Nephron progenitor cell (in vitro differentiated cells): Measurements from ENCODE around the gene VTN.

ENCODE experiments used
- DNase-seq: peaks from one replicate; pipeline ENCODE4 v3.0.0; 2021
- H3K27ac Mint-ChIP-seq: 2 replicates; pipeline ENCODE4 v1.8.0; 2021; ENCODE audit warnings: mild to moderate bottlenecking, moderate library complexity, mixed read lengths
- H3K27me3 Mint-ChIP-seq: 2 replicates; pipeline ENCODE4 v1.8.0; 2021; ENCODE audit warnings: mild to moderate bottlenecking, low read depth, mixed read lengths; ENCODE audit not compliant: poor library complexity
- H3K36me3 Mint-ChIP-seq: 2 replicates; pipeline ENCODE4 v1.8.0; 2021; ENCODE audit warnings: low read depth, mixed read lengths
- H3K4me1 Mint-ChIP-seq: 2 replicates; pipeline ENCODE4 v1.8.0; 2021; ENCODE audit warnings: mixed read lengths
- H3K4me3 Mint-ChIP-seq: 2 replicates; pipeline ENCODE4 v1.8.0; 2021; ENCODE audit warnings: mild to moderate bottlenecking, moderate library complexity, mixed read lengths
- H3K9me3 Mint-ChIP-seq: 2 replicates; pipeline ENCODE4 v1.8.0; 2021; ENCODE audit warnings: mild to moderate bottlenecking, moderate library complexity, mixed read lengths
- TF ChIP-seq, protein P1 (sequence below): fragments of 200-600 bp; sonication (generic); IDR thresholded peaks from 2 replicates; pipeline ENCODE4 v1.5.0; 2021; ENCODE audit warnings: antibody characterized with exemption

Gene VTN

GRCh38 chr17:28335959-28336871, 33.9 kb downstream of the VTN start:
- Mint-ChIP-seq H3K9me3 (no peaks in the 10 kb centered on the region), H3K27me3 (peaks cover 3% of the 10 kb centered on the region), H3K36me3 (peaks cover 1% of the 10 kb centered on the region), H3K4me3 (peak overlapping the region; percentile 100), H3K27ac (peak overlapping the region; percentile 100), H3K4me1 (peaks cover 35% of the 10 kb centered on the region)
- peak; percentile 60 for DNase-seq
- TF ChIP-seq, protein P1, sequence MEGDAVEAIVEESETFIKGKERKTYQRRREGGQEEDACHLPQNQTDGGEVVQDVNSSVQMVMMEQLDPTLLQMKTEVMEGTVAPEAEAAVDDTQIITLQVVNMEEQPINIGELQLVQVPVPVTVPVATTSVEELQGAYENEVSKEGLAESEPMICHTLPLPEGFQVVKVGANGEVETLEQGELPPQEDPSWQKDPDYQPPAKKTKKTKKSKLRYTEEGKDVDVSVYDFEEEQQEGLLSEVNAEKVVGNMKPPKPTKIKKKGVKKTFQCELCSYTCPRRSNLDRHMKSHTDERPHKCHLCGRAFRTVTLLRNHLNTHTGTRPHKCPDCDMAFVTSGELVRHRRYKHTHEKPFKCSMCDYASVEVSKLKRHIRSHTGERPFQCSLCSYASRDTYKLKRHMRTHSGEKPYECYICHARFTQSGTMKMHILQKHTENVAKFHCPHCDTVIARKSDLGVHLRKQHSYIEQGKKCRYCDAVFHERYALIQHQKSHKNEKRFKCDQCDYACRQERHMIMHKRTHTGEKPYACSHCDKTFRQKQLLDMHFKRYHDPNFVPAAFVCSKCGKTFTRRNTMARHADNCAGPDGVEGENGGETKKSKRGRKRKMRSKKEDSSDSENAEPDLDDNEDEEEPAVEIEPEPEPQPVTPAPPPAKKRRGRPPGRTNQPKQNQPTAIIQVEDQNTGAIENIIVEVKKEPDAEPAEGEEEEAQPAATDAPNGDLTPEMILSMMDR = no peak

GRCh38 chr17:28335201-28335958, 34.7 kb downstream of the VTN start, which contains the start of the genes IFT20 and TNFAIP1:
Gene IFT20, minus strand, starts transcription at chr17:28335472. Its CDS starts 3,487 bp downstream, at chr17:28331985.
Gene TNFAIP1, plus strand, starts transcription at chr17:28335761. Its CDS starts 3,761 bp downstream, at chr17:28339522.
- H3K36me3 Mint-ChIP-seq = no peaks in the 10 kb centered on the region
- H3K9me3 Mint-ChIP-seq = no peaks in the 10 kb centered on the region
- peaks cover 35% of the 10 kb centered on the region for H3K4me1 Mint-ChIP-seq
- H3K27me3 Mint-ChIP-seq = peaks cover 3% of the 10 kb centered on the region
- peak within 1 kb of the TSS; percentile 100 for H3K4me3 Mint-ChIP-seq
- DNase-seq = peak; percentile 95
- H3K27ac Mint-ChIP-seq = peak within 1 kb of the TSS; percentile 100
- TF ChIP-seq, protein P1 = no peak

DNA sequence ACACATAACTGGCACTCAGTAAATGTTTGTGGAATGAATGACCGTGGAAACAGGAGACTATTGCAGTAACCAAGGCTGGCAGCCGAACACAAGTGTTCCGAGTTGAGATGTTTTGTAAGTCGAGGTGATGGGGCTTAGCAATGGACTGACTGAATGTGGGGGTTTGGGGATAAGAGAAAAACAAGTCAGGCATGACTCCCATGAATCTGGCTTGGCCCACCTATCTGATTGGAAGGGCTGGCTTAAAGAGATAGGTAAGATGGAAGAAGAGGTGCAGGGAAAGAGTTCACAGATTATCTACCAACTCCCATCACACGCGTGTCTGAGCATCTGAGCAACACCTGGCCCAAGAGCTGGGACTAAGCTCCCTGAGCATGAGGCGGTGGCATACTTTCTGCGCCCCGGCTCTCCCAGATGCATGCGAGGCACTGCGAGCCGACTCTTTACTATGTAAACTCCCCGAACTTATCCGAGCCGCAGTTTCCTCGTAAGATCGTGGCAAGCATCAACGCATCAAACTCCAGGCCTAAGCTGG, 35.4 kb downstream of the VTN start:
- H3K9me3 Mint-ChIP-seq = no peaks in the 10 kb centered on the region
- H3K27ac Mint-ChIP-seq = peak overlapping the region; percentile 76
- peaks cover 3% of the 10 kb centered on the region for H3K27me3 Mint-ChIP-seq
- H3K4me3 Mint-ChIP-seq = peak overlapping the region; percentile 100
- DNase-seq = no peak
- H3K4me1 Mint-ChIP-seq = peaks cover 35% of the 10 kb centered on the region
- TF ChIP-seq, protein P1 = no peak
- no peaks in the 10 kb centered on the region for H3K36me3 Mint-ChIP-seq

- Mint-ChIP-seq H3K4me1 (peaks cover 35% of the 10 kb centered on the region), H3K9me3 (no peaks in the 10 kb centered on the region), H3K4me3 (peak overlapping the region; percentile 100), H3K27me3 (peaks cover 3% of the 10 kb centered on the region), H3K27ac (peak overlapping the region; percentile 73), H3K36me3 (peaks cover under 1% of the 10 kb centered on the region)
- TF ChIP-seq, protein P1 = no peak
- DNase-seq = no peak
Measured at GRCh38 chr17:28334171-28334570, 35.9 kb downstream of the VTN start.

DNA sequence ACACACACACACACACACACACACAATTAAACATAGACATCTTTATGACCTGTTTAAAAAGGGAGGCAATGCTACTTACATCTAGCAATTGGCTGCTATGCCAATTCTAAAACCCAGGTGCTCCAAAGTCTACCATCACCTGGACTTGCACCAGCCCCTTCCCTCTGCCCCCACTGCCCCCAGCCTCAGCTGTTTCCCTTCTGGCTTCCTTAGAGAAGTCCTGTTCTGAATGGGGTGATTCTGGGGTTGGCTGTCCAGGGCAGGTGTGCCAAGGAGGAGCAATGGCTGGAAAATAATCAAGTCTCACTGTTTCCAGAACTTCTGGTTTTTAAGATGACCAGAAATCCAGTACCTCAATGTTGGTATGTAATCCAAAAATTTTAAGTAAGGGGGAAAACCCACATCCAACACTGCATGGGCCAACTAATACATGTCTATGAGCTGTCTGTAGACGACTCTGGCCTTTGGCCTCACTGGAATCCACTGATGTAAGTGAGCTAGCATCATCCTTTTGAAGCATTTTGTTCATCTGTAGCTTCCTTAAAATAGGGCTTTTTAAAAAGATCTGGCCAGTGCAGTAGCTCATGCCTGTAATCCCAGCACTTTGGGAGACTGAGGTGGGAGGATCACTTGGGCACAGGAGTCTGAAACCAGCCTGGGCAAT, 36.9 kb downstream of the VTN start:
- no peaks in the 10 kb centered on the region for H3K9me3 Mint-ChIP-seq
- peaks cover 9% of the 10 kb centered on the region for H3K36me3 Mint-ChIP-seq
- no peak overlapping the region for H3K27ac Mint-ChIP-seq
- TF ChIP-seq, protein P1 = no peak
- DNase-seq = no peak
- no peak overlapping the region for H3K4me3 Mint-ChIP-seq
- peaks cover 35% of the 10 kb centered on the region for H3K4me1 Mint-ChIP-seq
- H3K27me3 Mint-ChIP-seq = peaks cover 3% of the 10 kb centered on the region
